Mesendoderm (in vitro differentiated cells): ENCODE measurements around the gene CCDC80.

Experiments used
- DNase-seq: peaks from one replicate; pipeline ENCODE4 v3.0.0; 2013
- H2AK5ac ChIP-seq: 2 replicates; pipeline ENCODE4 v1.6.1; 2013; ENCODE audit warnings: low read length, inconsistent platforms
- H2BK120ac ChIP-seq: 2 replicates; pipeline ENCODE4 v1.6.1; 2013; ENCODE audit warnings: low read depth, mild to moderate bottlenecking, low read length, moderate library complexity, mixed read lengths
- H2BK15ac ChIP-seq: replicated peaks from 2 replicates; pipeline ENCODE4 v1.6.1; 2013; ENCODE audit warnings: low read depth, mild to moderate bottlenecking, moderate library complexity
- H2BK5ac ChIP-seq: 2 replicates; pipeline ENCODE4 v1.6.1; 2013; ENCODE audit warnings: low read length, inconsistent platforms
- H3K18ac ChIP-seq: 2 replicates; pipeline ENCODE4 v1.6.1; 2013; ENCODE audit warnings: mild to moderate bottlenecking, low read length, mixed read lengths
- H3K23ac ChIP-seq: one replicate; pipeline ENCODE4 v1.6.1; 2013; ENCODE audit warnings: low read length
- H3K27ac ChIP-seq: 2 replicates; pipeline ENCODE4 v1.5.1; 2013; ENCODE audit warnings: low read depth, mild to moderate bottlenecking, inconsistent platforms, low read length, moderate library complexity
- H3K27me3 ChIP-seq: 2 replicates; pipeline ENCODE4 v1.6.1; 2013; ENCODE audit warnings: low read length, control low read depth, mild to moderate bottlenecking, inconsistent platforms; ENCODE audit not compliant: insufficient read depth, poor library complexity
- H3K36me3 ChIP-seq: 2 replicates; pipeline ENCODE4 v1.6.1; 2013; ENCODE audit warnings: low read length, inconsistent platforms; ENCODE audit not compliant: control insufficient read depth, insufficient read depth
- H3K4ac ChIP-seq: one replicate; pipeline ENCODE4 v1.6.1; 2013; ENCODE audit warnings: low read depth, mild to moderate bottlenecking, low read length, moderate library complexity
- H3K4me1 ChIP-seq: 2 replicates; pipeline ENCODE4 v1.6.1; 2013; ENCODE audit warnings: low read depth, low read length, inconsistent platforms; ENCODE audit not compliant: control insufficient read depth
- H3K4me2 ChIP-seq: 2 replicates; pipeline ENCODE4 v1.6.1; 2013; ENCODE audit warnings: low read length
- H3K4me3 ChIP-seq: 2 replicates; pipeline ENCODE4 v1.5.1; 2013; ENCODE audit warnings: mild to moderate bottlenecking, low read length
- H3K56ac ChIP-seq: one replicate; pipeline ENCODE4 v1.6.1; 2013; ENCODE audit warnings: low read length
- H3K79me1 ChIP-seq: 2 replicates; pipeline ENCODE4 v1.6.1; 2013; ENCODE audit warnings: low read length, inconsistent platforms
- H3K79me2 ChIP-seq: 2 replicates; pipeline ENCODE4 v1.6.1; 2013; ENCODE audit warnings: mild to moderate bottlenecking, low read length; ENCODE audit not compliant: control insufficient read depth, insufficient read depth
- H3K9ac ChIP-seq: 2 replicates; pipeline ENCODE4 v1.6.1; 2013; ENCODE audit warnings: low read length, inconsistent platforms
- H4K5ac ChIP-seq: one replicate; pipeline ENCODE4 v1.6.1; 2013; ENCODE audit warnings: low read length
- H4K8ac ChIP-seq: one replicate; pipeline ENCODE4 v1.6.1; 2013; ENCODE audit warnings: low read depth, mild to moderate bottlenecking, control low read depth, low read length, moderate library complexity
- WGBS: extraction: QIAGEN DNeasy Blood & Tissue Kit; methylation state at CpG from one replicate; pipeline ENCODE4 v1.1.7; 2013; ENCODE audit warnings: low lambda C conversion rate, missing lambda C conversion rate; ENCODE audit not compliant: insufficient coverage; ENCODE audit errors: extremely low coverage; 5-methylcytosine and 5-hydroxymethylcytosine counted together

The CCDC80 gene

DNA sequence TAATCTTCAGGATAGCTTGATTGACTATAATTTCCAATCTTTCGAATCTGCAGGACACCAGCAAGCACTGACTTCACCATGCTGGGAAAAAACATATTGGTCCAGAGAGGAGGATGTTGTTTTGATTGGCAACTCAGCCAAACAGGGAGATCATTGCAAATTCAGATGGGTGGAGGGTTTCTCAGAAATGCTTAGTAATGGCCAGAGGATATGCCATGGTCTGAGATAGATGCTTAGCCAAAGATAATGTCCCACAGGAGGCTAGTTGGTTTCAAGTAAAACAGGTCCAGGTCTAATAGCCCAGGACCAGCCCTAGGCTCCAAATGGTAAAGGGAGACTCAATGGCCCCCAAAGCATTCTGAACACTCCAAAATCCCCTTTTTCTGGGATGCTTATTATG is 46.7 kb upstream of the CCDC80 start:
- no peak overlapping the region for H3K9ac ChIP-seq
- H4K8ac ChIP-seq: no peak overlapping the region
- H3K4ac ChIP-seq: no peak overlapping the region
- no peaks in the 10 kb centered on the region for H3K36me3 ChIP-seq
- no peak overlapping the region for H2BK5ac ChIP-seq
- H3K56ac ChIP-seq: no peak overlapping the region
- no peaks in the 10 kb centered on the region for H3K79me1 ChIP-seq
- no CpG with 5 or more reads among the region's 1 CpG for WGBS
- H2BK15ac ChIP-seq: no peak overlapping the region
- H3K4me1 ChIP-seq: no peaks in the 10 kb centered on the region
- H2BK120ac ChIP-seq: no peak overlapping the region
- no peak overlapping the region for H3K23ac ChIP-seq
- no peak overlapping the region for H4K5ac ChIP-seq
- no peak for DNase-seq
- H3K27me3 ChIP-seq: no peaks in the 10 kb centered on the region
- H3K4me2 ChIP-seq: no peak overlapping the region
- H3K18ac ChIP-seq: no peak overlapping the region
- no peak overlapping the region for H3K27ac ChIP-seq
- H3K4me3 ChIP-seq: no peak overlapping the region
- H2AK5ac ChIP-seq: no peak overlapping the region
- H3K79me2 ChIP-seq: no peaks in the 10 kb centered on the region

DNA sequence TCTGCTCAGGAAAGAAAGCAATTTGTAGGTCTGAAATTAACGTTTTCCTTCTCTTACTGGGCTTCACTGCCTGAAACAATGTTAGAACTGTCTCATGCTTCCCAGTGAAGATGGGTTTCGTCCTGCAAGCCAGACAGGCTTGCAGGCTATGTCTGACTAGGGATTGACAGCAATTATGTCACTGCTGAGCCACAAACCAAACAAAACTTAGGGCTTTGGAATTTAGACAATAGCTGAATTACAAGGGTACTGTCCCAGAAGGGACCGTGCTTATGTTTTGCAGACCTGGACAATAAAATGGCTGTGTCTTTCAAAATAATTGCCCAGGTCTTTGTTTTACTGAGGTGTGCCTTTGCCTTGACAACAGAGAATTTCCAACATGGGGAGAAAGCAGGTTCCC is 46.3 kb upstream of the CCDC80 start:
- Histone ChIP-seq H2BK120ac (no peak overlapping the region), H3K27me3 (no peaks in the 10 kb centered on the region), H3K36me3 (no peaks in the 10 kb centered on the region), H3K4ac (no peak overlapping the region), H3K79me1 (no peaks in the 10 kb centered on the region), H3K4me1 (no peaks in the 10 kb centered on the region), H3K56ac (no peak overlapping the region), H4K8ac (no peak overlapping the region), H3K9ac (no peak overlapping the region), H2BK15ac (no peak overlapping the region), H4K5ac (no peak overlapping the region), H3K4me2 (no peak overlapping the region), H3K23ac (no peak overlapping the region), H3K79me2 (no peaks in the 10 kb centered on the region), H2BK5ac (no peak overlapping the region), H3K18ac (no peak overlapping the region), H3K4me3 (no peak overlapping the region), H2AK5ac (no peak overlapping the region), H3K27ac (no peak overlapping the region)
- no peak for DNase-seq
- no CpG with 5 or more reads among the region's 3 CpGs for WGBS

DNA sequence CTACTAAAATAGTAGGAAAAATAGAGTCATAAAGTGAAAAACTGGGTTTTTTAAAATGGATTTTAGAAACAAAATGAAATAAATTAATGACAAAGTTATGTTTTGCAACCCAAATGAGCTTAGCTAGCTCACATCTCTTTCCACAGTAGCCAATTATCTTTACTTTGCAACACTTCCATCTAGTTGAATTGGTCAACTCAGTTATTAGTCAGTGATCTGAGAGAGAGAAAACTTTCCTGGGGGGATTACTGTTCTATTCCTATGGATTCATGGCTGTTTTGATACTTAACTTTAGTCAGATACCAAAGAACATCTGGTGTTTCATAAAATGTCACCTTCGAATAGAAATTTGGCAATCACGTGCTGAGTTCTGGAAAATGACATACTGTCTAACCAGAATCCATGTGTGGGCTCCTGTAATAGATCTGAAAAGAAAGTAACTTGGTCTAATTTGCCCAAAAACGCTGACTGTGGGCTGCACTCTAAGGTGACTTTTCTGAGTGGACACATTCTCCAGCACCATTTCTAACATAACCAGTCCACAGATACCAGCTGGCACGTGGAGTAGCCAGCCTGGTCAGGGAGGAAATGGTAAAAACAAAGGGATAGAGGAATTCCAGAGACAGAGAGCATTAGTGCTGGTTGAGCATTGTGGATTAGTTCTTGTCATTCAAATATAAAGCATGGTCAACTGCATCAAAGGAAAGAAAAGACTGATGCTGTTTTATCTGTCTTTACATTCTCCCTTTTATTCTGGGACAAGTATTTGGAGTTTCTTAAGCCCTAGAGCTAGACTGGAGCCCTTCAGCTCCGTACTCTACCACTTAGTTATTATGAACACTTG is 45.2 kb upstream of the CCDC80 start:
- Histone ChIP-seq H3K4me3 (no peak overlapping the region), H3K18ac (no peak overlapping the region), H3K4me2 (no peak overlapping the region), H3K56ac (no peak overlapping the region), H4K5ac (no peak overlapping the region), H3K23ac (no peak overlapping the region), H3K79me1 (no peaks in the 10 kb centered on the region), H2BK120ac (no peak overlapping the region), H3K27ac (no peak overlapping the region), H3K9ac (no peak overlapping the region), H3K4ac (no peak overlapping the region), H3K27me3 (no peaks in the 10 kb centered on the region), H4K8ac (no peak overlapping the region), H2BK15ac (no peak overlapping the region), H2BK5ac (no peak overlapping the region), H2AK5ac (no peak overlapping the region), H3K36me3 (no peaks in the 10 kb centered on the region), H3K79me2 (no peaks in the 10 kb centered on the region), H3K4me1 (no peaks in the 10 kb centered on the region)
- DNase-seq: no peak
- WGBS: no CpG with 5 or more reads among the region's 5 CpGs

DNA sequence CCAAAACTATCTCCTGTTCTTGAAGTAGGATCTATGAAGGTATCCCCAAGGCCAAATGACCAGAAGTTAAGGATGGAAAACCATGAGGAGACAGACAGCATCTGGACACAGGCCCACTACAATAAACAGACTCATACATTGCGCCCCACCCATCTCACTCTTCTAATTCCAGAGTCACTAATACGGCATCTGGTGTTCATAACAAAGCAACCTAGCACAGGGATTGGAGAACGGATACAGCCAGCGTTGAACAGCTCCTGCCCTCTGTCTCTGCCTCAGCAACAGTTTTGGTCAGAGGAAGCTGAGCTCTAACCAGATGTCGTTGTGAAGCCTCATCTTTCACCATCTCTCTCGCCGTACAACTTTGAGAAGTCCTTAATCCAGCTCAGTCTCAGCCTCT is 44.5 kb upstream of the CCDC80 start:
- Histone ChIP-seq H4K8ac (no peak overlapping the region), H3K4me2 (no peak overlapping the region), H3K9ac (no peak overlapping the region), H2BK120ac (no peak overlapping the region), H3K79me1 (no peaks in the 10 kb centered on the region), H2AK5ac (no peak overlapping the region), H3K4me1 (no peaks in the 10 kb centered on the region), H3K56ac (no peak overlapping the region), H3K4ac (no peak overlapping the region), H3K18ac (no peak overlapping the region), H2BK5ac (no peak overlapping the region), H2BK15ac (no peak overlapping the region), H3K27ac (no peak overlapping the region), H3K27me3 (no peaks in the 10 kb centered on the region), H3K36me3 (no peaks in the 10 kb centered on the region), H3K23ac (no peak overlapping the region), H4K5ac (no peak overlapping the region), H3K4me3 (no peak overlapping the region), H3K79me2 (no peaks in the 10 kb centered on the region)
- no peak for DNase-seq
- no CpG with 5 or more reads among the region's 7 CpGs for WGBS

DNA sequence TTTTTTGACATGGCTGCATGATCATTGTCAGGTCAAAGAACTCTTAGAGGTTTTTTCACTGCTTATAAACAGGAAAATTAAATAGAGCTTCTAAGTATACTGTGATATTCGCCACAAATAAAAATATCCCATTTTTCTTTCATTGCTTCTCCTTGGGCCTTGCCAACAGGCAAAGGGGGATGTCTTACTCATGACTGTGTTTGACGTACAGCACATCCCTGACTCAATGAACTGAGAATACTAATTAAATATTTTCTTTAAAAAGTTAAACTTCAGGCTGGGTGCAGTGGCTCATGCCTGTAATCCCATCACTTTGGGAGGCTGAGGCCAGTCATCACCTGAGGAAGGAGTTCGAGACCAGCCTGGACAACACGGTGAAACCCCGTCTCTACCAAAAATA is 41.4 kb upstream of the CCDC80 start:
- Histone ChIP-seq H3K9ac (no peak overlapping the region), H3K79me1 (no peaks in the 10 kb centered on the region), H3K23ac (no peak overlapping the region), H2BK5ac (no peak overlapping the region), H2BK15ac (no peak overlapping the region), H3K79me2 (no peaks in the 10 kb centered on the region), H3K56ac (no peak overlapping the region), H3K36me3 (no peaks in the 10 kb centered on the region), H4K8ac (no peak overlapping the region), H3K27me3 (no peaks in the 10 kb centered on the region), H4K5ac (no peak overlapping the region), H3K27ac (no peak overlapping the region), H3K4me1 (no peaks in the 10 kb centered on the region), H3K4me3 (no peak overlapping the region), H3K18ac (no peak overlapping the region), H3K4me2 (no peak overlapping the region), H3K4ac (no peak overlapping the region), H2BK120ac (no peak overlapping the region), H2AK5ac (no peak overlapping the region)
- no peak for DNase-seq
- WGBS: no CpG with 5 or more reads among the region's 5 CpGs

DNA sequence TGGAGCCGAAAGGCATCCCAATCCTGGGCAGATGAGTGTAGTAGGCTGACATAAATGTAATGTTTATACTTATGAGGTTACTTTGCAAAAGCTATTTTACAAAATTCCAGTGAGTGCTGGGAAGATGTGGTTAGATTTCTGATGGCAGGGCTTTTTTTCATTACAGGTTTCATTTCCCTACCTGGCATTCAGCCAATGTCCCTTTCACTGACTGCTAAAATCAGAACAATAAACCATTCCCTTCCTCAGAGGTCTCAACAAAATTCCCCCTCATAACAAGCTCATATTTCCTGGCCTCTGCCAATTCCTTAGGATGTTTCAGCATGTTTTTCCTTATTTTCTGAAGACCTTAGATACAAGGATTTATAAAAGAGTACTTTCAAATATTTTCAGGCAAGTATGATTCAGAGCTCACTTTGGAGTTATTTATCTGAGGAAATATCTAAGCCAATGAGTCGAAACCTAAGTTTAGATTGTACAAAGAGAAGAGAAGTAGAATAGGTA is 40.9 kb upstream of the CCDC80 start:
- H3K4me3 ChIP-seq: no peak overlapping the region
- H4K5ac ChIP-seq: no peak overlapping the region
- H3K9ac ChIP-seq: no peak overlapping the region
- H3K4ac ChIP-seq: peak overlapping the region; percentile 52
- WGBS: no CpG with 5 or more reads among the region's 2 CpGs
- no peak overlapping the region for H3K27ac ChIP-seq
- no peak overlapping the region for H2BK120ac ChIP-seq
- no peaks in the 10 kb centered on the region for H3K27me3 ChIP-seq
- no peaks in the 10 kb centered on the region for H3K79me2 ChIP-seq
- no peak overlapping the region for H2AK5ac ChIP-seq
- H3K23ac ChIP-seq: no peak overlapping the region
- H3K79me1 ChIP-seq: no peaks in the 10 kb centered on the region
- H3K36me3 ChIP-seq: no peaks in the 10 kb centered on the region
- H2BK15ac ChIP-seq: no peak overlapping the region
- H4K8ac ChIP-seq: no peak overlapping the region
- H3K4me2 ChIP-seq: no peak overlapping the region
- no peak overlapping the region for H3K56ac ChIP-seq
- no peak overlapping the region for H3K18ac ChIP-seq
- no peak overlapping the region for H2BK5ac ChIP-seq
- no peaks in the 10 kb centered on the region for H3K4me1 ChIP-seq
- no peak for DNase-seq
